SKM-1 treated with dmso at 0.1 percent for 144 hours (cell line): ENCODE measurements around the gene F10.

Source experiments
- DNase-seq: peaks from one replicate; lab custom pipeline; 2025; ENCODE audit not compliant: unreplicated experiment; lab: John Stamatoyannopoulos, UW

F10 gene

GRCh38 chr13:113190181-113190580, 67.6 kb downstream of the F10 start:
- DNase-seq: no peak

GRCh38 chr13:113192279-113192678, 69.7 kb downstream of the F10 start:
- no peak for DNase-seq

- no peak for DNase-seq
These were observed 70.3 kb downstream of the F10 start for GRCh38 chr13:113192902-113193301.

- DNase-seq: no peak
These were observed 72.8 kb downstream of the F10 start for GRCh38 chr13:113195360-113195759.

GRCh38 chr13:113196970-113197737, 74.6 kb downstream of the F10 start:
- DNase-seq: no peak
